ENCODE data around the gene CA14.
"Not testable (repeated sequence)": the region's sequence is repeated elsewhere in the genome, so short reads cannot be mapped to it uniquely, and the experiment has no call there.

CA14 gene

DNA sequence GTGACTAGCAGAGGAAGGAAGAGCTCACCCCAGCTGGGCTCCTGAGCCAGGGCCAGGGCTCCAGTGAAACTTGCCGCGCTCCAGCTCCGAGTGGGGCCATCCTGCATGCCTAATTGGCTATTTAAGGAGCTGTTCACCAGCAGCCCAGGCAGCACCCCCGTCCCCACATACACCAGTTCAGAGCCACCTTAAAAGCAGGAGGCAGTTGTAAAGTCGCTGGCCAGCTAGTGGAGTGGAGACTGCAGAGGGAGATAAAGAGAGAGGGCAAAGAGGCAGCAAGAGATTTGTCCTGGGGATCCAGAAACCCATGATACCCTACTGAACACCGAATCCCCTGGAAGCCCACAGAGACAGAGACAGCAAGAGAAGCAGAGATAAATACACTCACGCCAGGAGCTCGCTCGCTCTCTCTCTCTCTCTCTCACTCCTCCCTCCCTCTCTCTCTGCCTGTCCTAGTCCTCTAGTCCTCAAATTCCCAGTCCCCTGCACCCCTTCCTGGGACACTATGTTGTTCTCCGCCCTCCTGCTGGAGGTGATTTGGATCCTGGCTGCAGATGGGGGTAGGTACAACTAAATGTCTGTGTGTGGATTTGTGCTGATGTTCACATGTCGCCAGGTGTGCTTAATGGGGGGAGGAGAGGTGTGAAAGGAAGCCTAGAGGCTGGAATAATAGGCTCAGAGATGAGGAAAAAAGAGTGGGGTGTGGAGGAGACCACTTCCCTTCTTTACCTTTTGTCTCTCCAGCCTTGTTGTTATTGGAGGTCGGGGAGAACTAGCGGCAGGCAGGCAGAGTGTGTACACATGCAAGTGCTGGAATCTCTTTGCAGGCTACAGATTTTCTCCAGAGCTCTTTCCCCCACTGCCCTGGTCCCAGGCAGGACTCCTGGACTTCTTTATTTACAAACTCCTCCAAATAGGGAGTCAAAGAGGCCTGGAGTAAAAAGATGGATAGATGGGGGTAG lies at the start of gene CA14:
CA14 (plus strand) TSS at position 151 of the 962 bp plus-strand sequence; CDS start at position 506, 355 bp downstream.
- peak; percentile 85 for DNase-seq (ENCODE audit: low spot score)

DNA sequence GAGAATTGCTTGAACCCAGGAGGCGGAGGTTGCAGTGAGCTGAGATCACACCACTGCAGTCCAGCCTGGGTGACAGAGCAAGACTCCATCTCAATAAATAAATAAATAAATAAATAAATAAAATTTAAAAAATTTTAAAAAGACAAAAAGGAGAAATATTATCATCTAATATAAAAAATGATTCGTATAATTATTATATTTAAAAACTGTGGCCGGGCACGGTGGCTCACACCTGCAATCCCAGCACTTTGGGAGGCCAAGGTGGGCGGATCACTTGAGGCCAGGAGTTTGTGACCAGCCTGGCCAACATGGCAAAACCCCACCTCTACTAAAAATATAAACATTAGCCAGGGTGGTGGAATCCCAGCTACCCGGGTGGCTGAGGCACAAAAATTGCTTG lies 49.1 kb upstream of the CA14 start:
- DNase-seq (ENCODE audit: low spot score), result not testable (repeated sequence)

- DNase-seq (ENCODE audit: low spot score), result no peak
Observed at GRCh38 chr1:150210091-150210490, 47.5 kb upstream of the CA14 start.

GRCh38 chr1:150210706-150211105 lies 46.9 kb upstream of the CA14 start:
- no peak for DNase-seq (ENCODE audit: low spot score)

DNA sequence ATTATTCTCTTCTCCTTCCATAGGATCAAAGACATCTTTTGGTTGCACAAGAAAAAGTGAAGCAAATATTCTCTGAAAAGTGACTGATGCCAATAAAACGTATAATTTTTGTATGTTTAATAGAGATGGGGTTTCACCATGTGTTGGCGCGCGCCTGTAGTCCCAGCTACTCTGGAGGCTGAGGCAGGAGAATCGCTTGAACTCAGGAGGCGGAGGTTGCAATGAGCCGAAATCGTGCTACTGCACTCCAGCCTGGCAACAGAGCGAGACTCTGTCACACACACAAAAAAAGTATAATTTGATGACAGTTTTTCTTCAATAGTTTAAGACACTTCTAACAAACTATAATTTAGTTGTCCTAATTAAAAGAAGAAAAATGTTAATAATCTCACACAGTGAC lies 45.5 kb upstream of the CA14 start:
- no peak for DNase-seq (ENCODE audit: low spot score)

GRCh38 chr1:150213170-150214098 lies 44.1 kb upstream of the CA14 start:
- peak; percentile 95 for DNase-seq (ENCODE audit: low spot score)

- DNase-seq (ENCODE audit: low spot score), result not testable (repeated sequence)
Observed at GRCh38 chr1:150214099-150214756, 43.3 kb upstream of the CA14 start.

DNA sequence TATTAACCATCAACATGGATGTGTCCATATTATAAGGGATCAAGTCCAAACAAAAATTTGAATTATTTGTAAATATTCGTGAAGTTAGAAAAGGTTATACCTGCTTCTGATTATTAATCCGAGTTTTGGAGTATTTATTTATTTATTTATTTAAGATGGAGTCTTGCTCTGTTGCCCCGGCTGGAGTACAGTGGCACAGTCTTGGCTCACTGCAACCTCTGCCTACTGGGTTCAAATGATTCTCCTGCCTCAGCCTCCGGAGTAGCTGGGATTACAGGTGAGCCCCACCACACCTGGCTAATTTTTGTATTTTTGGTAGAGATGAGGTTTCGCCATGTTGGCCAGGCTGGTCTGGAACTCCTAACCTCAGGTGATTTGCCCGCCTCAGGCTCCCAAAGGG lies 41.7 kb upstream of the CA14 start:
- DNase-seq (ENCODE audit: low spot score), result not testable (repeated sequence)

GRCh38 chr1:150221552-150221951 lies 36.0 kb upstream of the CA14 start:
- DNase-seq (ENCODE audit: low spot score), result no peak

DNA sequence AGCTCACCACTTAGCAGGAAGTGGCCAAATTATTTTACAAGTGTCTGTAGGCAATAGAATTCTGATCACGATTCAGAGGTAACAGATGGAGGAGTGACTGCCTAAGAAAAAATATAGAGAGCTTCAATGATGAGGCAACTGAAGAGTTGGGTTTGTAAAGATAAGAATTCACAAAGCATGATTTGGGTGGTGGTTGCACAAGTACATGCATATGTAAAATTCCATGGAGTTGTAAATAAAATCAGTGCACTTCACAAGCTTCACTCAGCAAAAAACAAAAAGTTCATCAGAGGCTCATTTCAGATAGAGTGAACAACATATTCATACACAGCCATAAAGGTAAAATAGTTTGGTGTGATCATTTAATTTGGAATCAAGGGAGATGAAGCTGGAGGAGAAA lies 32.6 kb upstream of the CA14 start:
- no peak for DNase-seq (ENCODE audit: low spot score)

GRCh38 chr1:150225546-150225945 lies 32.0 kb upstream of the CA14 start:
- no peak for DNase-seq (ENCODE audit: low spot score)

DNA sequence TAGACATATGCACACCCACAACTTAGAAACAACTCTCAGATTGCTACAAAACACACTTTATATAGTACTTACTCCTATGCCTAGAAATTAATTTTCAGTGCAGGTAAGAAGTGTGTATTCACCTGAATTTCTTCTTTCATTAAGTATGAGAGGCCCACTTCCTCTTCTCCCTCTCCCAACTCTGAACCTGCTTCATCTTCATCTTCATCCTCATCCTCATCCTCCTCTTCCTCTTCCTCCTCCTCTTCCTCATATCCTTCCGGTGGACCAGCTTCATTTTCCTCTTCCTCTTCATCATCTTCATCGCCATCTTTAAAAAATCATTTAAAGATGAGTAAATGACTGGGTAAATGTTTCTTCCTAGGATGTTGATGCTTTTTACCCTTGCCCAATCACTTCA lies 31.1 kb upstream of the CA14 start:
- no peak for DNase-seq (ENCODE audit: low spot score)

DNA sequence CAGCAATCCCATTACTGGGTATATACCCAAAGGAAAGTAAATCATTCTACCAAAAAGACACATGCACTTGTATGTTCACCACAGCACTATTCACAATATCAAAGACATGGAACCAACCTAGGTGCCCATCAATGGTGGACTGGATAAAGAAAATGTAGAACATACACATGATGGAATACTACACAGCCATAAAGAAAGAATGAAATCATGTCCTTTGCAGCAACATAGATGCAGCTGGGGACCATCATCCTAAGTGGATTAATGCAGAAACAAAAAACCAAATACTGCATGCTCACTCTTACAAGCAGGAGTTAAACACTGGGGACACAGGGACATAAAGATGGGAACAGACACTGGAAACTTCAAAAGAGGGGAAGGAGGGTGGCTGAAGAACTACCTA lies 30.3 kb upstream of the CA14 start:
- no peak for DNase-seq (ENCODE audit: low spot score)

GRCh38 chr1:150228246-150228645 lies 29.3 kb upstream of the CA14 start:
- DNase-seq (ENCODE audit: low spot score), result not testable (repeated sequence)

DNA sequence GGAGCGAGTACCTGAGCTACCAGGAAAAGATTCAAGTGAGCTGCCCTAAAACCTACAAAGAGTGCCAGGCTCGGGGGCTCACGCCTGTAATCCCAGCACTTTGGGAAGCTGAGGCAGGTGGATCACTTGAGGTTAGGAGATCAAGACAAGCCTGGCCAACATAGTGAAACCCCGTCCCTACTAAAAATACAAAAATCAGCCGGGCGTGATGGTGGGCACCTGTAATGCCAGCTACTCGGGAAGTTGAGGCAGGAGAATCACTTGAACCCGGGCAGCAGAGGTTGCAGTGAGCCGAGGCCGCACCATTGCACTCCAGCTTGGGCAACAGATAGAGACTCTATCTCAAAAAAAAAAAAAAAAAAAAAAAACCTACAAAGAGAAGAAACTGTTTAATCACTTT lies 24.7 kb upstream of the CA14 start:
- not testable (repeated sequence) for DNase-seq (ENCODE audit: low spot score)

DNA sequence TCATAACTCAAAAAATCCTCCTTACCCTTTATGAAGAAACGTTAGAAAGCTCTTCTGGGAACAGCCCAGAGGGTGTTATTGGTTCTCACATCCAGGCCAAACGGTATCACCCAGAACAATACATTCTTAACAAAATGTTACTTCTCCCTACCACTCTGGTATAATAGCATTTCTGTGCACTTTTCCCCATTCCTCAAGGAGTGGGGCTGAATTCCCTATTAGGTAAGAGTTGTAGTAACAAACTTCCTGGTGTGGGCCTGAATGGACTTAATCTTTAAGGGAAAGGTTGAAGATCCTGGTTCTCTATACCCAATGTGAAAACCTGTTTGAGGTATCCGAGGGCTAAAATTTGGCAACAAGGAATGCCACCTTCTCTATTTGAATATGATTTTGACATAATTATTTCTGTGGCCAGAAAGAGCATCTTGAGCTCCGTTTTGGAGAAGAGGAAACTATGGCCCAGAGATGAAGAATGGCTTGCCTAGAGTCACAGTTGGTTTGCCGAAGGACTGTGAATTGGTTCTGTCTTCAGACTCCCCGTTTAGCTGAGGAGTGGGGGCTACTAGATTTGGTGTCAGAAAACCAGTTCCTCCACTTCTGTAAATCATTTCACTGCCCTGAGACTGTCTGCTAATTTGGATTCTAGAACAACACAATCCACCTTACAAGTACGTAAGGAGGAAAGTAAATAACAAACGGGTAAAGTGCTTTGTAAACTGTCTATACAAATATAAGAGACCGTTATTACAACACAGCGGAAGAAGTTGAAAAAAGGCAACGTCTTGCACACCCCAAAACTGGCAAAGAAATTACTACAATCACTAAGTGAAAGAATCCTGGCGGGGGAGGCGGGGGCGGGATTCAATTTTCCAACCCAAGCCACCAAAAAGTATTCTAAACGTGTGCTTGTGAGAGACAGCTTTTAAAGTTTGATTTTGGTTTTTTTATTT lies 23.9 kb upstream of the CA14 start:
- DNase-seq (ENCODE audit: low spot score), result peak; percentile 44

DNA sequence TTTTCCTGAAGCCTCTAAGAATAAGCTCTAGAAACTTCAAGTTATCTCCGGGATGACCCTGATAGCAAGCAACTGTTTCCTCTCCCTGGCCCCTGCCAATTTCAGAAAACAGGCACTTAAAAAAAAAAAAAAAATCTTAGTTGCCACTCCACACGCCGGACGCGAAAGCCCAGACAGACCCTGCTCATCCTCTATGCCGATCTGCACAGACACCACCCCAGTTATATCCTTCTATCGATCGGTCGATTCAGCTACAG lies 23.3 kb upstream of the CA14 start:
- DNase-seq (ENCODE audit: low spot score), result no peak

DNA sequence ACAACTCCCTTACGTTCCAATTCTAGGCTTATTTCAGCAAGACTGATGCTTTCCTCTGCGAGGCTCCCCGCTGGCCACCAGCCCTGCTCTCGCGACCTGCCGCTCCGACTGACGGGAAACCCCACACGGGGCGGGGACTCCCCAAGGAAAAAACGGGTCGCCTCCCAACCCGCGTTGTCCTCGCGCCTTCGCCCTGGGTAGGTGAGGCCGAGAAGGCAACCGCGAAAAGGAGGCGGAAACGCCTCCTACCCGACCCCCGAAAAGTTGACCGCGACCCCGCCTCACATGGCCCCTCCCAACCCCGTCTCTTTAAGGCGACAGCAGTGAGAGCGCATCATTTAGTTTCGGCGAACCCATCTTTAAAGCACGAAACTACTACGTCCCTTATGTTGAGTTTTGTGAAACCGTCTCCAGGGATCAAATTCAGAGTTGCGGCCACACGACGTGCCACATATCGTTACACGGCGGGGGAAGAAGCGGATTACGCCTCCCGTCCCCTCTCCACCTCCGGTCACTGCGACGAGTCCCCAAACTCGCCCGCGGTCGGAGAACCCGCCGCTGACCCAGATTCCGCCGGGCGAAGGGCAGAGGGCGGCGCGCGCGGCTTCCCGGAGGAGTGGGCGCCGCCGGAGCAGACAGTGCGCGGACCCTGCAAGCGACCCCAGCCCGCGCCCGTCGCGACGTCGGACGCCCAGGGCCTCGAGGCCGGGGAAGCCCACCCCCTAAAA lies 22.8 kb upstream of the CA14 start:
- peak; percentile 64 for DNase-seq (ENCODE audit: low spot score)

GRCh38 chr1:150235294-150235851 lies 22.2 kb upstream of the CA14 start:
- DNase-seq (ENCODE audit: low spot score), result no peak
